HS-5 (cell line): ENCODE measurements around the gene PUM2.

ENCODE experiments used
- DNase-seq: peaks from one replicate; pipeline ENCODE4 v3.0.0-alpha.2; 2012; ENCODE audit warnings: low read depth

The PUM2 gene

DNA sequence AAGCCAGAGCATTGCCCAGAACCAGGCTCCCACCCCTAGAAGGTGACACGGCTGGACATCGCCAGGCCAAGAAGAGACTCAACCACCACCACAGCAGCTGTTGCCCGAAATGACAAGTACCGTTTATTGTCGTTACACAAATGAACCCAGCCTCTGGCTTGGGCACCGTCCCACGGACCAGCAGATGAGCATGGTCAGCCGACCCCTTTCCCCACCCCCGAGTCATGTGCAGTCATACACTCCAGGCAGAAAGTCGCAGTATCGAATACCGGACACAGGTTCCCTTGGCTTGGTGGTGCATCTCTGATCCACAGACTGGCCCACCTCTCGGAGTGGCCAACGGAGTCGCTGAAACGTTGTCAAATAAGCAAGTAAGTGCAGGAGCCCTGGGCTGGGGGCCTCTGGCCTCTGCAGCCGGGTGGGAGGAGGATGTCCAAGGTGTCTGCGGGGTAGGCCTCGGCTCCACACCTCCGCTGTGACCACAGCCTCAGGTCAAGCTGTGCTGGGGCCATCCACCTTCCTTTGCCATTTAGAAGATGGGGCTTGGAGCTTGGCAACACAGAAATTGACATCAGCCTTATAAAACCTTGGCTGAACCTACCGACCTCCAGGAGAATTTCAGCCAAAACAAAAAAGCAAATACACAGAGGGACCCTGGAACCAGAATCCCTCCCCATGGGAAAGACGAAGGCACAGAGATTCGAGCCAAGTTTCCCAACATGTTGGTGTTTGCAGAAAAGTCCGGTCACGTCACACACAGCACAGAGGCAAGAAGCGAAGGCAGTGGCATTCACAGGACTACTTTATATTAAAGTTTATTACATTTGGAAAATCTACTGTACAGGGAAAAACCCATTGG is 149.7 kb downstream of the PUM2 start:
- no peak for DNase-seq

DNA sequence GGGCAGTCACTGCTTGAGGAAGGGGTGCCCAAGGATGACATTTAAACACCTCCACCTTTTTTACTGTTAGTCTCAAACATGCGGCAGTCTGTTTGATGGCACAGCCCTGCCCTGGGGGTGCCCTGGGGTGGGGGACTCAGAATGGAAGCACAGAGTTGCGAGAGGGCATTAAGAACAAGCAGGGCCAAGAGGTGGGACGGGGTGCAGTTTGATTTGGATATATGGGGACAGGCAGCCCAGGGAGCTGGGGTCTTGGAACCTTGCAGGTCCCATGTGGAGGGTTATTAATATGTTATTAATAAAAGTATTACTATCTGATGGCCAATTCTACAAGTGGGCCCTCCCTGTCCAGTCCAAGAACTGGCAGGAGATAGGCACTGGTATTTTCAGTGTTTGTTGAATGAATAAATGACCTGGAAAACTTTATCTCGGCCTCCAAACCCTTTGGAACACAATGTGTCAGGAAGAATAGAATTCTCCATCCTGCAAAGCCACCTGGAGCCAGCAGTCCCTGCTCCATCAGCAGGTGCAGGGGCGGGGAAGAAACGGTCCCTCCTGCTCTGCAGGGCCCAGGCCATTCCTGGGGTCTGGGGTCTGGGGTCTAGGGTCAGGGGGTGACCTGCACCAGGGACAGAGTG is 150.9 kb downstream of the PUM2 start:
- DNase-seq: no peak

DNA sequence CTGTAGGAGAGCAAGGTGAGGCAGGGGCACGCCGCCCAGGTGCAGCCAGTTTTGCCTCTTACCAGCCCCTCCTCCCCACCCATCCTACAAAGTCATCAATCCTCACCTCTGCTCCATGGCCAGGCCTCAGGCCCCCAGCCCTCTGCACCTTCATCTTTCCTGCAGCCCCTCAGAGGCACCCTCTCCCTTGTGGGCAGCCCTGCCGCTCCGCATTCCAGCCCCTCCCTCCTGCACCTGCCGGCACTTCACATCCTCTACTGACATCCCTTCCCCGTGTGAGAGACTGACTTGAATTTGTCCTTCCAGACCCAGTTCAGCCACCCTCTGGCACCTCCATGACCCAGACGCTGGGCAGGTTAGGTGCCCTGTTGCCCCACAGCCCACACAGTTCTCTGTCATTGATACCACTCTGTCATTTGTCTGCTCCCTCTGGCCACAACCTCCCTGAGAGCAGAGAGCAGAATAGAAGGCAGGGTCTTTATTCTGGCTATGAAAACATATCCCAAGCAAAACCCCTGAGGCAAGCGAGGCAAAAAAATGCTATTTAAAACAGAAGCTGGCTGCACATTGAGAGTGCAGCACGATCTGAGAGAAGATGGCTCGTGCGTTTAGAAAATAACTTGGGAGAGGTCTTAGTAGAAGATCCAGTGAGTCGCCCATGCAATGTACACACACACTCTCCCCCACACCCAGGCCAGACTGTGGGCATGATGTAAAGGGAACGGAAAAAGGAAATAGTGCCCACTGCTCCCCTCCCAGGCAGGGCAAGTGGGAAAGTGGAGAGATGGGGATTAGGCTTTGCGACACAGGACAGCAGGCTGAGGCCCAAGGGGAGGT is 151.6 kb downstream of the PUM2 start:
- DNase-seq: no peak
